H54 (cell line): Measurements from ENCODE around the gene CLEC18C.
"Not testable (repeated sequence)": the region's sequence is repeated elsewhere in the genome, so short reads cannot be mapped to it uniquely, and the experiment has no call there.

Experiments
- DNase-seq: peaks from one replicate; pipeline ENCODE4 v3.0.0; 2011; ENCODE audit warnings: low spot score, mixed read lengths; ENCODE audit not compliant: insufficient read length
- FAIRE-seq: peaks from 3 replicates; lab custom pipeline; 2011; peaks lifted over from hg19 to GRCh38; lab: Jason Lieb, UNC
- POLR2A ChIP-seq: IDR thresholded peaks from 2 replicates; pipeline ENCODE4 v1.6.1; 2011; ENCODE audit warnings: low read depth, mild to moderate bottlenecking, low read length

The CLEC18C gene

DNA sequence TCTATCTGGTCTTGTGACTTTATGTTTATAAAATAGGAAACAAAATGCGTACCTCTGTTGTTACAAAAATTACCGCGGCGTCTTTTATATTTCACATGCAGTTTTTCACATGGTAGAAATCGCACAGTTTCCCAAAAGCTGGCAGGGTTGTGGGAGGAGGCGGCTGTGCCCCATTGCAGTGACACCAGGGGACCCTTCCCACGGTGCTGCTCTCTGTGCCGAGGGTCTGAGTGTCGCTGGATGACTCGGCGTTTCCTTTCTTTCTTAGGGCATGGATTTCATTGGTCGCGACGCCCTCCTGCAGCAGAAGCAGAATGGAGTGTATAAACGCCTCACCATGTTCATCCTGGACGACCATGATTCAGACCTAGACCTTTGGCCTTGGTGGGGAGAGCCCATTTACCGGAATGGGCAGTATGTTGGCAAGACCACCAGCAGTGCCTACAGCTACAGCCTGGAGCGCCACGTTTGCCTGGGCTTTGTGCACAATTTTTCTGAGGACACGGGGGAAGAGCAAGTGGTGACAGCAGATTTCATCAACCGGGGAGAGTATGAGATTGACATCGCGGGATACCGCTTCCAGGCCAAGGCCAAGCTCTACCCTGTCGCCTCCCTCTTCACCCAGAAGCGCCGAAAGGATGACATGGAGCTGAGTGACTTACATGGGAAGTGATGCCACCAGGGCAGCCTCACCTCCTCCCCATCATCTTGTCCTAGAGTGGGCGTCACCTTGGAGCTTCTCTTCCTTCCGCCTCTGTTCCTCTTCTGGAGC, 17.2 kb upstream of the CLEC18C start:
- no peak for TF ChIP-seq POLR2A
- FAIRE-seq (no peak), DNase-seq (no peak)

GRCh38 chr16:70157105-70157476, 16.5 kb upstream of the CLEC18C start:
- no peak for FAIRE-seq
- no peak for DNase-seq
- TF ChIP-seq POLR2A: no peak; the same call in 1 of the 2 replicates

- FAIRE-seq (no peak), DNase-seq (no peak)
- no peak for TF ChIP-seq POLR2A
Measured at GRCh38 chr16:70157477-70158260, 15.9 kb upstream of the CLEC18C start.

DNA sequence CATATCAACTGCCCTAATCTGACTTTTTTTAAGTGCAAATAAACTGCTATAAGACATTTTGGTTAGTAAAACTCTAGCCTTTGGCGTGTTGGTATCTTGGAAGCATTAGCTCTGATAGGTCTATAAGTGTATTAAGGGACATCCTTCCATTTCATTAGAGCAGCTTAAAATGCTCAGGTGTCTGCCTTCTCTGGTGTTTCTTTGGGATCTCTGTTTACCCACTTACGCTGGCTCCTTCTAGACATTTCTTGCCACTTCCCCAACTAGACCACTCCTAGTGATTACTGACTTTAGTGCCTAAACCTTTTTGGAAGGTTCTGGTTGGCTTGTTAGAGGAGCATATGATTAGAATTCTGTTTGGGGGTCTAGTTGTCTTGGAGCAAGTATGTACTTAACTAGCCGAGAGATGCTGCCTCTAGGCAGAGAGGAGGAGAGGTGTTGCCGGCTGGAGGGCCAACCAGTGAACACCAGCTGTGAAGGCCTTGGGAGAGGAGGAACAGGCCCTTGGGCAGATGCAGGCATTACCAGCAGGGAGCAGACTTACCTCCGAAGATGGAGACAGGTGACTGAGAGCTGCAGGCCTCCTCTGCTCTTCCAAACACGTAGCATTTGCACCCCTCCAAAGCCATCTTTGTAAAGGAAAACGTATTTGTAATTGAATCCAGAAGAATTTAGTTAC, 15.2 kb upstream of the CLEC18C start:
- FAIRE-seq: no peak
- TF ChIP-seq POLR2A: no peak

DNA sequence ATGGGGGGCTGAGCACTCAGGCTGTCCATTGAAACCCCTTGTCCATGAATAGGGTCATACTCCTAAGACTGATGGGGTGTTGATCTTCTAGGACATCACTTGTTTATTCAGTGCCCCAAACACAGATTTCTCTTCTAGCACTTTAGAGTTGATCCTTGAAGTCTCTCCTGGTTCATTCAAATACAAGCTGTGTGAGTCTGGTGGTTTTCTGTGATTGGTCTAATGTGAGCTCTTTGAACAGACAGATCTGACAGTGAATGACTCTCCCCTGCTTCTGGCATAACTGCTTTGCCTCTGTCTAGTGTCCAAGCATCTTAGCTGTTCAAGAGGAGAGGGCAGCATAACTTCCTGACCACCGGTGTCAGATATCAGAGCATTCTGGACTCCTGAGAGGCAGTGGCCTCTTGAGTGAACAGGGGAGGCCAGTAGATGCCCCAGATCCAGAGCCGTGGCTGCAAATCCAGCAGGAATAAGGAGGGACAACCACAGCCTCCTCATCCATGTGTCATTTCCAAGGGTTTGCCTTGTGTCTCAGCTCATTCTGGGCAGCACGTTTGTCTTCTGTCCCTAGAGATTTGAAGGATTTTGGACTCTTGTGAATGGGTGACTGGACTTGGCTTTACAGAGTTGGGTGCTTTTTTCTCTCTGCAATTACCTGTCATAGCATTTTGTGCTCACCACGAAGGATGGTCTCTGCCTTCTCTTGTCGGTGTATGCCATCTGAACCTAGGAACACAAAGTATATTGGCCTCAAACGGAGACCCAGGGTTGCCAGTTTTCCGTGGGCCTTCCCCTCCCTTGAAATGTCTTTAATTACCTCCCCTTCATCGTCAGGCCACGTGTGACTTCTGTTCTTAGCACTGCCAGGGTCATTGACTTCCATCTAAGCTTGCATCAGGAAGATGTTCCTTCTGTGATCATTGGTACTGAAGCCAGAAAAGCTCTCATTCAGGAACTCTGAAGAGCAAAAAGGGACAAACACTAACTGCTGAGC, 13.9 kb upstream of the CLEC18C start:
- TF ChIP-seq POLR2A: no peak
- FAIRE-seq: no peak

More for the DNA sequence above, 15.2 kb upstream of the CLEC18C start:
- no peak for DNase-seq

GRCh38 chr16:70160388-70160787, 13.2 kb upstream of the CLEC18C start:
- no peak for DNase-seq
- TF ChIP-seq POLR2A: no peak
- no peak for FAIRE-seq

More for the DNA sequence above, 13.9 kb upstream of the CLEC18C start:
- DNase-seq: no peak

GRCh38 chr16:70160821-70161220, 12.8 kb upstream of the CLEC18C start:
- DNase-seq (no peak), FAIRE-seq (no peak)
- no peak for TF ChIP-seq POLR2A

- TF ChIP-seq POLR2A: no peak
- FAIRE-seq (no peak), DNase-seq (no peak)
Measured at GRCh38 chr16:70161350-70161749, 12.2 kb upstream of the CLEC18C start.

DNA sequence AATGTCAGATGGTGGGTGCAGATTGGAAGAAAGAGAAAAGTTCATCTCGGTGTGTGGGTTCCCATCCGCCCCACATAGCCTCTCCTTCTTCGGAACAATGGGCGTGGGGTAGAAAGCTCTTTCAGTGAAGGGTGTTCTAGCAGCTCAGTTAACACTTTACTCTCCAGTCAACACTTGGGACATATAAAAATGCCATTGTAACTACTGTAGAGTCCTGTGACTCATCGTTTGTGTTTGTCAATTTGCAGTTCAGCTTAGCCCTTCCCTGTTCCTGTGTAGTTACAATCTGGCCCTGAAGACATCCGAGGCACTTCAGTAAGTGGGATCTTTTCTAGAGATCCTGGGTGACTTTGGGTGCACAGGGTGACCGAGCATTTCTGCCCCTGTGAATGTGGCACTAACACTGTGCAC, 11.5 kb upstream of the CLEC18C start:
- no peak for TF ChIP-seq POLR2A
- DNase-seq (peak; percentile 95), FAIRE-seq (no peak)

DNA sequence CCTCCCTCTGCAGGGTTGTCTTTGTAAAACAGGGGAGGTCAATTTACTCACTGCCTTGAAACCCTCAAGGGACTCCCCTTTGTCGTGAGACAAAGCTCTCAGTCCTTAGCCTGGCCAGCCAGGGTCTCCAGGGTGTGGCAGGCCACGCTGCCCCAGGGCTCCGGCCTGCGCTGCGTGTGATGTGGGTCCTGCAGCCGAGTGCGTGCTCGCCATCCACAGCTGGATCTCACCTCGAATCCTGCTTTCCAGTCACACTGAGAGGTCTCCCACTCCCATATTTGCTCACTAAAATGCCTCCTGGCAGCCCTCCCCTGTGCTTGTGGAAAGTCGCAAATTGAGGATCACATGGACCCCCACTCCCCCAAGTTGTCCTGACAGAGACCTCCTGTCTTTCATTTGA, 10.0 kb upstream of the CLEC18C start:
- no peak for FAIRE-seq
- TF ChIP-seq POLR2A: no peak
- DNase-seq: no peak

GRCh38 chr16:70166688-70167087, 6.9 kb upstream of the CLEC18C start:
- DNase-seq, FAIRE-seq: not testable (repeated sequence)

GRCh38 chr16:70173916-70174315, 329 bp downstream of the CLEC18C start:
- peak; percentile 15 for FAIRE-seq

GRCh38 chr16:70174387-70174932, 873 bp downstream of the CLEC18C start:
- not testable (repeated sequence) for DNase-seq, FAIRE-seq

More at GRCh38 chr16:70173916-70174315, 329 bp downstream of the CLEC18C start:
- not testable (repeated sequence) for DNase-seq

- not testable (repeated sequence) for DNase-seq, FAIRE-seq
Measured at GRCh38 chr16:70187858-70188607, 14.4 kb downstream of the CLEC18C start.

DNA sequence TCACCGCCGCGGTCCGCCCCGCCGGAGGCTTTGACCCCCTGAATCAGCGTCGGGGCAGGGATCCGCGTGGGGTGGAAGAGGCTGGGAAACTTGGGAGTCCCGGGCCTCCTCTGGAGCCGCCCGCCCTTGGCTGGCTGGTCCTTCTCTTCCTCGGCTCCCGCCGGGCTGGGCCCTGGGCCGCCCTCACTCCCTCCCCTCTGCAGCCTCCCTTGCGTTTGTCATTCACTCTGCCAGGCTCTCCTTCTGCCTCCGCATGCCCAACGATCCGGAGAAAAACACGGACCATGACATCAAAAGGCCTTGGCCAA, 15.0 kb downstream of the CLEC18C start:
- not testable (repeated sequence) for DNase-seq, FAIRE-seq

GRCh38 chr16:70190574-70190973, 17.0 kb downstream of the CLEC18C start:
- FAIRE-seq: not testable (repeated sequence)

DNA sequence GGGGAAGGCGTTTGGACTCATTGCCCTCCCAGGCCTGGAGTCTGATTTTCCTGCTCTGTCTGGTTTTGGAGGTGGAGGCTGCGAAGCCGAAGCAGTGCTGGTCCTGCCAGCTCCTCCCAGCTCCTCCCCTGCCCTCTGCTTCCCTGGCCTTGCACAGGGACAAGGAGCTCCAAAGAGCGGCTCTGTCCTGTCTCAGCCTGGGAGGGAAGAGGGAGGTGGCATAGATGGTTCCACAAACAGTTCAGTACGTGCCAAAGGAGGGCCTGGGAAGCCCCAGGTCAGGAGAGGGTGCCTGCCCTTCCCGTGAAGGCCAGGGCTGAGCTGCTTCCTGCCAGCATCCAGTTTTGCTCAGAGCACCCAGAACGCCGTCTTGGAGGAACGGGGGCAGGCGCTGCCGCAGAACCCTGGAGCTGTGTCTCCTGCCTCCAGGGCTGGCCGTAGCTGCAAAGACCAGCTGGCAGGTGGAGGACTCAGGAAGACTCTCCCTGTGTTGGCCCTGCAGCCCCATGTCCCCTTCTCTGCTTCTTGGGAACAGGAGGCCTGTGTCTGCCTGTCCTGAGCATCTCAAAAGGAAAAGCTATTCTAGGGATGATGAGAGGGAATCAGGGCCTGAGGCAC, 23.2 kb downstream of the CLEC18C start:
- DNase-seq, FAIRE-seq: not testable (repeated sequence)

More at GRCh38 chr16:70190574-70190973, 17.0 kb downstream of the CLEC18C start:
- DNase-seq: not testable (repeated sequence)
